ENCODE results near the gene GGCT. TPM values are rescaled to one million over a fixed set of nuclear protein-coding genes. Genes with fewer than 3 reads are reported as not detected.

The GGCT gene
- total RNA-seq, 4 donors from 2014 or later: 7.4 to 20.0 (median 12.8) TPM

DNA sequence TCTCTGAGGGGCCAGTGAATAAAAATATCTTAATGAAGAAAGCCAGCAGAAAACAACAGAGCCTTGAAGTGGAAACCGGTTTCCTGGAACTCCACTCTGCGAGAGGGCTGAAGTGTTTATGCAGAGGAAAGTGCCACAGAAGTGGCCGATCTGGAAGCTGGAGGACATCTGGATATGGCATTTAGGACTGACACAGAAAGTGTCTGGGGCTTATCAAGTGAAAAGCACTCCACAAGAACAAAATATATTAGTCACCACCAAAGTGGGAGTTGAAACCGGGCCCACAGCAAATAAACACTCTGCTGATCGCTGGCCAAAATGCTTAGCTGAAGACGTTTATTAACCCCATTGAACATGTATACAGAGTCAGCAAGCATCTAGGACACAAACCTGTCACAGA lies 33.9 kb downstream of the GGCT start:
- peak; percentile 34 to 40 for ATAC-seq
- TF ChIP-seq POLR2A (IDR thresholded peaks at IDR 0.05): no peak
- TF ChIP-seq, protein P1, sequence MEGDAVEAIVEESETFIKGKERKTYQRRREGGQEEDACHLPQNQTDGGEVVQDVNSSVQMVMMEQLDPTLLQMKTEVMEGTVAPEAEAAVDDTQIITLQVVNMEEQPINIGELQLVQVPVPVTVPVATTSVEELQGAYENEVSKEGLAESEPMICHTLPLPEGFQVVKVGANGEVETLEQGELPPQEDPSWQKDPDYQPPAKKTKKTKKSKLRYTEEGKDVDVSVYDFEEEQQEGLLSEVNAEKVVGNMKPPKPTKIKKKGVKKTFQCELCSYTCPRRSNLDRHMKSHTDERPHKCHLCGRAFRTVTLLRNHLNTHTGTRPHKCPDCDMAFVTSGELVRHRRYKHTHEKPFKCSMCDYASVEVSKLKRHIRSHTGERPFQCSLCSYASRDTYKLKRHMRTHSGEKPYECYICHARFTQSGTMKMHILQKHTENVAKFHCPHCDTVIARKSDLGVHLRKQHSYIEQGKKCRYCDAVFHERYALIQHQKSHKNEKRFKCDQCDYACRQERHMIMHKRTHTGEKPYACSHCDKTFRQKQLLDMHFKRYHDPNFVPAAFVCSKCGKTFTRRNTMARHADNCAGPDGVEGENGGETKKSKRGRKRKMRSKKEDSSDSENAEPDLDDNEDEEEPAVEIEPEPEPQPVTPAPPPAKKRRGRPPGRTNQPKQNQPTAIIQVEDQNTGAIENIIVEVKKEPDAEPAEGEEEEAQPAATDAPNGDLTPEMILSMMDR (IDR thresholded peaks at IDR 0.05 in 4 of 5, conservative IDR thresholded peaks at IDR 0.05 in 1 of 5): no peak
- Histone ChIP-seq H3K9me3 (no peaks in the 10 kb centered on the region), H3K4me1 (peaks cover 49 to 73% of the 10 kb centered on the region in 2 donors), H3K4me3 (no peak overlapping the region), H3K27ac (peak overlapping the region; percentile 65 to 76 (median 70)), H3K36me3 (no peaks in the 10 kb centered on the region), H3K27me3 (no peaks in the 10 kb centered on the region)
- intact Hi-C loops (cut with DNase I; ENCODE audit: low total_unique reads): no loop called here
- in situ Hi-C loops (cut with MboI; ENCODE audit: low sequenced_read_pairs in 4 of 4): no loop called here
- no peak for DNase-seq

DNA sequence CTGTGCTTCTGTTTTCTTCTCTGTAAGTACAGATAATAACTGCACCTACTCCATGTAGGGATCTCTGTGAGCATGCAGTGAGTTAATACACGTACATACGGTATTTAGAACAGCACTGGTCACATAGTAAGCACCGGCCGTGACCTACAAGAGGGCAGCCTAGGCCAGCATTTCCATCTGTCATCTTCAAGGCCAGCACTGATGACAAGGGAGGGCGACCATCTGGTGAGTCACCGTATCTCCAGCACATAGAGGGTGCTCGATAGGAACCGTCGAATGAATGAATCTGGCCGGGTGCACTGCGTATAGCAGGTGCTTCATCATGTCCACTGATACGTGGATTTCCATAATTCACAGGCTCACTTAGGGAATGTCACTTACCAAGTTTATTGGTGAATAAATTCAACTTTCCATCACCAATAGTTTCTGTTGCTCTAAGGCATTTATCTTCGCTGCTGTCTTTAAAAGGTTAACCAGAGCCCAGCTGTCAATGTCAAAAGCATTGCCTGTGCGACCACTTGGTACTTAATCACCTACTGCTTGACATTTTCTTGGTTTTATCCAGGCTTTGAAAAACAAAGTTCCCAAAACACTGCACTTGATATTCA lies 34.4 kb downstream of the GGCT start:
- DNase-seq (peak in 1 of 2 donors; percentile 56), ATAC-seq (peak; percentile 20 to 67)
- Histone ChIP-seq H3K27me3 (no peaks in the 10 kb centered on the region), H3K9me3 (no peaks in the 10 kb centered on the region), H3K36me3 (no peaks in the 10 kb centered on the region), H3K27ac (peak overlapping the region; percentile 65 to 76 (median 70)), H3K4me1 (peaks cover 49 to 72% of the 10 kb centered on the region in 2 donors), H3K4me3 (no peak overlapping the region)
- intact Hi-C loops (cut with DNase I; ENCODE audit: low total_unique reads): no loop called here
- no peak for TF ChIP-seq POLR2A (IDR thresholded peaks at IDR 0.05)
- TF ChIP-seq, protein P1 (IDR thresholded peaks at IDR 0.05 in 4 of 5, conservative IDR thresholded peaks at IDR 0.05 in 1 of 5): no peak
- in situ Hi-C loops (cut with MboI; ENCODE audit: low sequenced_read_pairs in 4 of 4): no loop called here

DNA sequence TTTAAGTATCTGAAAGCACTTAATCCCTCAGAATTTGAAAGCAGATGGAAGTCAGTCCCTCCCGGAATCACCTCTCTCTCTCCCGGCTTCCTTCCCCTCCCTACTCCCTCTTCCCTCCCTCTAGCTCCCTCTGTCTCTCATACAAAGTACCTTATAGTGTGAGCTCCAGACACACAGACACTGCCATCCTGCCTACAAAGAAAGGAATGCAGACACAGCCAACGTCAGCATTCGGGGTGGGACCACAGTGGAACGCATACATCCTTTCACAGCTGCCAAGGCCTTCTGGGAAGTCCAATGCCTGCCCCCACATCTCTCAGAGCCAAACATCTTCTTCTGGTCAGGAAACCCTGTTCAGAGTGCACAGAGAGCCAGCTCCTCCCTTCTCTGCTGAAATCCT lies 35.3 kb downstream of the GGCT start:
- in situ Hi-C loops (cut with MboI; ENCODE audit: low sequenced_read_pairs in 4 of 4): no loop called here
- H3K4me1 ChIP-seq: peaks cover 49 to 71% of the 10 kb centered on the region in 2 donors

DNA sequence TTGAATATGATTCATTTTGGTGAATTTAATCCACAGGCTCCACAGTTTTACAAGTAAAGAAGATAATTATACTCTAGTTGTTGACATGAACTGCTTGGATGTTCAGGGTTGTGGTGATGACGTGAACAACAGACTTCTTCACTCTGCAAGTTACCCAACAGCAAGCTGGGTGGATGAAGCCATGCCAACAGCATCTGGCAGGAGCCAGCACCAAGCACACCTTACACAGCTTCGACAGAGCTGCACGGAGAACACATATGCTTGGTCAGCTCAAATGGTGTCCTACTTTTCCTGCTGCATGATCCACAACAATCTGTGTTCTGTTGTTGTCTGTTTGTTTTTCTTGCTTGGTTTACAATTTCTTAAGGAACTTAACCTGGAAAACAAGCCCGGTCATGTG lies 35.8 kb downstream of the GGCT start:
- TF ChIP-seq, protein P1 (IDR thresholded peaks at IDR 0.05 in 4 of 5, conservative IDR thresholded peaks at IDR 0.05 in 1 of 5): no peak
- TF ChIP-seq POLR2A (IDR thresholded peaks at IDR 0.05): no peak
- Histone ChIP-seq H3K36me3 (no peaks in the 10 kb centered on the region), H3K4me1 (peaks cover 49 to 71% of the 10 kb centered on the region in 2 donors), H3K4me3 (peak overlapping the region in 1 of 4 donors; percentile 4), H3K9me3 (no peaks in the 10 kb centered on the region), H3K27me3 (no peaks in the 10 kb centered on the region), H3K27ac (peak overlapping the region; percentile 65 to 76 (median 70))
- DNase-seq (no peak), ATAC-seq (peak; percentile 36 to 42)
- in situ Hi-C loops (cut with MboI; ENCODE audit: low sequenced_read_pairs in 4 of 4): no loop called here
- intact Hi-C loops (cut with DNase I; ENCODE audit: low total_unique reads): no loop called here

More for the DNA sequence above, 35.3 kb downstream of the GGCT start:
- peak; percentile 69 to 74 for ATAC-seq
- H3K27ac ChIP-seq: peak overlapping the region; percentile 65 to 76 (median 70)
- peak overlapping the region in 3 of 4 donors; percentile 4 to 27 (median 7) for H3K4me3 ChIP-seq
- TF ChIP-seq POLR2A (IDR thresholded peaks at IDR 0.05): peak in 1 of 2 donors; percentile 13
- TF ChIP-seq, protein P1 (IDR thresholded peaks at IDR 0.05 in 4 of 5, conservative IDR thresholded peaks at IDR 0.05 in 1 of 5): peak in 2 of 5 experiments; percentile 23
- no peaks in the 10 kb centered on the region for H3K9me3 ChIP-seq
- intact Hi-C loops (cut with DNase I; ENCODE audit: low total_unique reads): no loop called here
- no peaks in the 10 kb centered on the region for H3K36me3 ChIP-seq
- DNase-seq: no peak
- no peaks in the 10 kb centered on the region for H3K27me3 ChIP-seq

Data from gastrocnemius medialis (tissue), 4 donors.